Stimulated activated CD8-positive, alpha-beta memory T cell treated with anti-CD3 and anti-CD28 coated beads, Interleukin-7, amount 100 ng/mL, for 48 hours (primary cell): Measurements from ENCODE around the gene DAB2.
"Not testable (repeated sequence)": the region's sequence is repeated elsewhere in the genome, so short reads cannot be mapped to it uniquely, and the experiment has no call there.

Source experiments
- DNase-seq, 2 donors: peaks; one replicate each; pipeline ENCODE4 v3.0.0-alpha.2; 2020; ENCODE audit warnings: low read depth in 1 of 2; ENCODE audit errors: extremely low read depth in 1 of 2

Gene DAB2

DNA sequence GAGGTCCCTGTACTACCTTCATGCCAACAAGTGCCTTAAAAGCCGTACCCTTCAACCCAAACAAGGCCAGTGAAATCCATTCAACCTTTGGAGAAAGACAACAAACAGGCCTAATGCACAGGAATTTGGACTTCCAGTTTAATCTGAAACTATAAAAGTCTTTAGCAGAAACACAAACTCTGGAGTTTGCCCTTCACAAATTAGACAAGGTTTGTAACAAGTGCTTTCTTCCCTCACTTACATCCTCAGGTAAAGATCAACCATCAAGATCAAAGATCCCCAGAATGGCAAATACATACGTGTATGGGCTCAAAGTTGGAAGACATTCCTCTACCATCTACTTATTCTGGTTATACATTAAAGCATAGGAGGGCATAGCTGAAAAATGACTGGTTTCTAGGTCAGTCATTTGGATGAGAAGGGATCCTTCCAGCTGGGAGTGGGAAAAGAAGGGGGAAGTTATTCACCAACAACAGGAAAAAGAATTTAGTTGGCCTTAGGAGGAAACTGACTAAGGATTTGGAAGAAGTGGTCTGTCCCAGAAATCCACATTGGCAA is 2.0 kb downstream of the DAB2 start:
- DNase-seq = no peak

DNA sequence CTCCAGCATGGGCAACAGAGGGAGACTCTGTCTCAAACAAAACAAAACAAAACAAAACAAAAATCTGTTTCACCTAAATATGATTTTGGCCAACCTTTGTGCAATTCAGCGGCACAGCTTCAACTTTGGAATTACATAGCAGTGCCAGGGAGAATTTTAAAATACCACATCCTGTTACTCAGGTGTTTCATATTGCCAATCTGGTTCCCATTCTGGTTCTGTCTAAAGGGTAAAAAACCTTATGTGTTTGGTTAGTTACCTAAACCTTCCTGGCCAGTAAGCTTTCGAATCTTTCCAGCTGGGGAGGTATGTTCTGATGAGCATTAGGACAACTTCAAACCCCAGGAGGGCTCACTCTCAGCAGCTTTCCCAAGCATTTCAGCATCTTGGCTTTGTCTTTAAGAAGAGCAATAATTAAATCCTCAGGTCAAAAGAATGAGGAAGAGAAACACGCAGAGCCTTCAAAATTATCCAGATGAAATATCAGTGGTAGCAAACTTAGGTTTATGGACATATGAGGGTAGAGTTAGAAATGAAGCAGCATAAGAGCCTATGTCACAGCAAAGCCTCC is 2.7 kb downstream of the DAB2 start:
- no peak for DNase-seq

DNA sequence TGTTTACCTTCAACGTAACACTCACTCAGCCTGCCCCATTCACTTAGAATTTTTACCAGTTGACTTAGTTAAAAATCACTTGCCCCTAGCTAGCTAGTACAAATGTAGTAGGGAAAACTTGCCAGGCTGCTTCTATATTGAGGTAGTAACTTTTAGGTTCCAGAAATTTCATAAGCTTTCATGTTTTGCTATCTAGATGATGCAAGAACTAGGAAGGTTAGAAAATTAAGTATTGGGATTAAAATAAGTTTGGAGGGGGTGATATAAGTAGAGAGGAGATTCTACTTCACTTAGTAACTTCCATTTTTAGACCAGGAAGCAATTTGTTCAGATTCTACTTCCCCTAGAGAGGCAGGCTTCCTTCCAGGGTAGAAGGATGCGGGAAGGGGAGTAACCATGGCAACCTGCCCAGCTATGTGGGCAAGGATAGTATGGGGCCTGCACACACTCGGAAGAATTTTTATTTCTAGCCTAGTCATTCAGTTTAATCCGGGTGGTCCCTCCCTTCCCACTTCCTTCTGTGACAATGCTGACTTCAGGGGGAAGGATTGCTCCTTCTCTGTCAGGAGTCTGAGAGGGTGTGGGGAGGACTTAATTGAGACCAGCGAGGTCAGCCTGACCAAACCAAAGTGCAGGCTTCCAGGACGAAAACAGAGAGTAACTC is 4.2 kb downstream of the DAB2 start:
- DNase-seq = no peak

DNA sequence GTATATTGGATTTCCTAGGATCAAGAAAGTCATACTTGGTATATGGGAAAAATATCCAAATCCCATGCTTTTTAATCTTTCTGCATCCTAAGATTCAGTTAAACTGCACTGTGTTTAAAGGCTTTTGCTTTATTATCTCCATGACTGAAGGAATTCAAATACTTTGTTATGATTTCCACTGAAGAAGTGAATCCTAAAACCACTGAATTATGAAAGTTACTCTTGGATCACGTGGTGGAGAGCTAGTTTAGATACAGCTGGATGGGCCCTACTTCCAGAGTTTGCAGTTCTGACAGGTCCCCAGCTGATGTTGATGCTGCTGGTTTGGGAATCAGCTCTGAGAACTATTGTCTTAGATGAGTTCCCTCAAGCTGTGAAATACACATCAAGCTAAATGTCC is 5.0 kb downstream of the DAB2 start:
- no peak for DNase-seq

DNA sequence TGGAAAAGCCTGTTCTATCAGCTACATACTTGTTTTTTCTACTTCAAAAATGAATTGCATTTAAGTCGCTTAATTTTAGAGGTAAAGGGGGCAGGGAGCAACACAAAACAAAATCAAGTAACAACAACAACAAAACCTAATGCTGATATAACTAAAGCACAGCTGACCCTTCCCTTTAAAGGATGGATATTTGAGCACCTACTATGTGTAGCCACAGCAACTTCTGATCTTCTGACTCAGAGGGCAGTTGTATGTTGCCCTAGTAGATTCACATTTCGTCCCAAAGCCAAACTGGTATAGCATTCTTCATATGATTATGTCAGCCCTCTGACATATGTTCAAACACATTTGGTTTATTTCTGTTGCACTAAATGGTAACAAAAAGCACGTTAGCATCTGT is 6.8 kb downstream of the DAB2 start:
- no peak for DNase-seq

DNA sequence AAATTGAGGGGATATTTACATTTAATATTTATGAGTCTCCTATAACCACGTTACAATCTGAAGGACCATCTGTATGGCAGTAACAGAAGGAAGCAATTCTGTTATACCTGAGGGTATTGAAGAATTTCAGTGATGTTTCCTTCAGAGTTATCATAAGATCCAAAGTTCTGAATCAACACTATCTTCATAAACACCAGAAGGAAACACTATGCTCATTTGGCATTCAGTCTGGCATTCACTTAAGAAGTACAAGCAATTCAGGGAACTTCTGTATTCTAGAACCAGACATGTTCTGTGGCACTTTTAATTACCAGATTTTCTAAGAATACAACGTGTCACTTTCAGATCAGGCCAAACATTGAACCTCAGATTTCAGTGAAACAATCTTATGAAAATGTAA is 9.6 kb downstream of the DAB2 start:
- no peak for DNase-seq

- no peak for DNase-seq
Observed at GRCh38 chr5:39414426-39414825, 10.4 kb downstream of the DAB2 start.

GRCh38 chr5:39413771-39414170 is 11.0 kb downstream of the DAB2 start:
- no peak for DNase-seq

DNA sequence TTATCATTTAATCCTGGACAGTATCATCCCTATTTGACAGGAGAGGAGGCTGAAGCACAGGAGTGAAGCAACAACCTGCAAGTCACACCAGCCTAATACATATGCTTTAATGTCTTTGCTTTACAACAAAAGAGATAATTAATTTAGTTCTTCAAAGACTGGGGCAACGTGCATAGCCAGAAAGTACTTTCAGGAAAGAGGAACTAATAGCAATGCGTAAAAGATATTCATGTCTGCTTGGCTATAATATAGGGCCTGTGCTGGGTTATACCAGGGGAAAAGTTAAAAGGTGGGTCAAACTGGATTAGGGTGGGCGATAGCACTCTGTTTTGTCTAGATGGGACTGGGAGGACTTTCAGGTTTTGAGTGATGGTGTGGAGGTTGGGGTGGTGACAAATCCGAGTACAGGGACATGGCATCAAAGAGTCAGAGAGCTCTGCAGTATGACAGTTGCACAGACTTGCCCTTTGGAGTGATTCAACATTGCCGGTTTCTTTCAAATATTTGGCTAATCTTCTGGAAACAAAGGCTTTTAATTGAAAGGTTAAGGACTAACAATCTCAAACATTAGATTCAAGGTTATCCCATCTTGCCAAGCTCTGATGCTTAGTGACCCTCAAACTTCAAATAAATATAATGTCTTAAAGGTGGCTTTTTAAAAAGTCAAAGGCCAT is 11.9 kb downstream of the DAB2 start:
- DNase-seq = no peak

DNA sequence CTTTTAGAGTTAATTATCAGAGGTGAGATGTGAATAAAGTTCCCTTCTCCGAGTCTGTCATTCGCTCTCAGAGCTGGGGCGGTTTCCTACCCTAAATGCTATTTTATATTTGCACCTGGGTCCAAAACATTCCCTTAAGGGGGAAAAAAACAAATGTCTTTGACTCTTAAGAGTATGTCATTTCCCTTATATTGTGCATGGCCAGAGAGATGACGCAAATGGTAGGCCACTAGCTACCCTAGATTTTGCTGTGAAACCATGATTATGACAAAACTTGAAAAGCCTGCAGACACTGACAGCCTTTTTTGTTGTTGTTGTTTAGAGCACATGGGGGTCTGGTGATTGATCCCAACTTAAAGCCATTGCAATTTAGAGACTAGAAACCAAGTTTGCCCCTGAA is 12.8 kb downstream of the DAB2 start:
- no peak for DNase-seq

DNA sequence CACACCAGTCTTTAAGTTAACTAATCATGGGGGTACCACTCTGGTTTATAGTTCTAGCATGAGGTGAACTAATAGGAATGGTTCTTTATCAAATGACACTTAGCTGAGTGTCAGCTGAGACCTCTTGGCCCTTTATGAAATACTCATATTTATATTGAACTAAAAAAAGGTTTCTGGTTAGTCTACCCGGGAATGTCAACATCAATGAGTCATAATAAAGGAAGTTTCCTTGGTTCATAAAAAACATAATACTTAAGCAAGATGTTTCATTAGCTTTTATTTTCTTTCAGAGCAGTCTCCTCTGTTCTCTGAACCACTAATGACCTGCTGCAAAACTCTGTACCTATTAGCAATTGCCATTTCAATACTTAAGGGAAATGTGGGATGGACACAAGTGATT is 13.7 kb downstream of the DAB2 start:
- DNase-seq = no peak

GRCh38 chr5:39409033-39409432 is 15.7 kb downstream of the DAB2 start:
- DNase-seq = no peak

- no peak for DNase-seq
Observed at GRCh38 chr5:39405083-39405843, 19.5 kb downstream of the DAB2 start.

DNA sequence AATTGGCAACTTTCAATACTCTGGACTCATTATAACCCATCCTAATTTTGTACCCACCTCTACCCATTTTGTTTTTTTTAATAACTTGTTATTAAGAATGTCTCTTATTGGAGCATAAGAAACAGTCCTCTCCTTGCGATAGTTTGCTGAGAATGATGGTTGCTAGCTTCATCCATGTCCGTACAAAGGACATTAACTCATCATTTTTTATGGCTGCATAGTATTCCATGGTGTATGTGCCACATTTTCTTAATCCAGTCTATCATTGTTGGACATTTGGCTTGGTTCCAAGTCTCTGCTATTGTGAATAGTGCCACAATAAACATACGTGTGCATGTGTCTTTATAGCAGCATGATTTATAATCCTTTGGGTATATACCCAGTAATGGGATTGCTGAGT is 21.0 kb downstream of the DAB2 start:
- not testable (repeated sequence) for DNase-seq

- not testable (repeated sequence) for DNase-seq
Observed at GRCh38 chr5:39402140-39402539, 22.6 kb downstream of the DAB2 start.

GRCh38 chr5:39400713-39401578 is 23.8 kb downstream of the DAB2 start:
- no peak for DNase-seq

GRCh38 chr5:39399135-39400036 is 25.4 kb downstream of the DAB2 start:
- DNase-seq = no peak

GRCh38 chr5:39396843-39397242 is 27.9 kb downstream of the DAB2 start:
- no peak for DNase-seq

DNA sequence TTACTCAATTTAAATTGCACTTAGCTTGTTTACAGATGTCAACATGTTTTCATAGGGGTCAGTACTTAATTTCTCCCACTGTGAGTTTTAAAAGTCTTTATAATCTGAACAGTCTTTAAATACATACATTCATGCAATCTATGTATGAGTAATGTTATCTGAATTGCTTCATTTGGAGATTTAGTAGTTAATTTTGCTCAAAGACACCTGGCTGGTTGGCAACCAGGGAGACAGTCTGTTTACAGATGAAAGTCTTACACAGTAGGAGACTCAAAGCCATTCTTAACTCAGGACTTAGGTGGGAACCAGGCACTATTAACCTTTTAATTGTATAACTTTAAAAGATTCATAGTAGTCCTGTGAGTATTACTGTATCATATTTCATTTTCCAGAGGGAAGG is 29.3 kb downstream of the DAB2 start:
- no peak for DNase-seq
